Kidney epithelial cell (primary cell): Measurements from ENCODE around the gene UGT1A4. TPM values are rescaled to one million over a fixed set of nuclear protein-coding genes. Genes with fewer than 3 reads are reported as not detected.

Source experiments
- DNase-seq: peaks from one replicate; pipeline ENCODE4 v3.0.0-alpha.2; 2010; ENCODE audit warnings: low read depth
- H3K27me3 ChIP-seq: 2 replicates; pipeline ENCODE4 v1.6.0; 2011; ENCODE audit warnings: low read length; ENCODE audit not compliant: control insufficient read depth, insufficient read depth
- H3K36me3 ChIP-seq: 2 replicates; pipeline ENCODE4 v1.5.1; 2011; ENCODE audit warnings: low read length; ENCODE audit not compliant: control insufficient read depth, insufficient read depth
- H3K4me3 ChIP-seq: 2 replicates; pipeline ENCODE4 v1.5.1; 2011; ENCODE audit warnings: low read depth, mild to moderate bottlenecking, control low read depth, low read length
- total RNA-seq: library from RNA; depleted of rRNA; stranded (reverse); fragments of >200 nt; gene quantifications from 2 replicates; pipeline ENCODE4 v1.2.3, GENCODE V29; 2015
- TF ChIP-seq, protein P1 (sequence below): IDR thresholded peaks from 2 replicates; pipeline ENCODE4 v1.5.1; 2011; ENCODE audit warnings: mild to moderate bottlenecking, moderate library complexity, low read length, control low read depth, inconsistent platforms; ENCODE audit not compliant: insufficient read depth, poor library complexity, severe bottlenecking

UGT1A4 gene
- total RNA-seq, 1 donor from 2014 or later: not detected

DNA sequence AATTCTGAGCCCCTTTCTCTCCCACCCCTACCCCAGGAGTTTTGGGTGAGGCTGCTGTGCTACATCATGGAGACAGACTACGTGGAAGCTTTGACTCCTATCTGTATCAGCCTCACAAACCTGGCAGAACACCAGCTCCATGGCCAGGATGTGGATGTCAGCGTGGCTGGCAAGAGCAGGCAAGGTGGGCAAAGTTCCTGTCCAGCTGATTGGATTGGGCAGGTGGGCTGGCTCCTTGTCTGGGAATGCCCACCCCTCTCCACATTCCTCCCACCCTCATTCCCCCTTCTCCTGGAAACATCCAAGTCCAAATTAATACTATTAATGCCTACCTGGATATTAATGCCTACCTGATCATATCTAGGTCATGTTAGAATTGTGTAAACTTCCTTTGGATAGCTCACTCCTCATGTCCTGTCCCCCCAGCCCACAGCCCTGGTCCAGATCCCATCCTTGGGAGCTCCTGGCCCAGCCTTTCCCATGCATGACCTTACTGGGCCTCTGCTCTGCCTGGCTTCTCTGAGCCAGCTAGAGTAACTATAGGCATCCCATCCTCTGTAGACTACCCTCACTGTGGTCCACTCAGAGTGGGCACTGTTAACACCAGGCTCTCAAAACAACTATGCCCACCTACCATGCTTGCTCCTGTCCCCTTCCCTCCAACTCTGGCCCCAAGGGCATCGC, 83.7 kb downstream of the UGT1A4 start:
- TF ChIP-seq, protein P1, sequence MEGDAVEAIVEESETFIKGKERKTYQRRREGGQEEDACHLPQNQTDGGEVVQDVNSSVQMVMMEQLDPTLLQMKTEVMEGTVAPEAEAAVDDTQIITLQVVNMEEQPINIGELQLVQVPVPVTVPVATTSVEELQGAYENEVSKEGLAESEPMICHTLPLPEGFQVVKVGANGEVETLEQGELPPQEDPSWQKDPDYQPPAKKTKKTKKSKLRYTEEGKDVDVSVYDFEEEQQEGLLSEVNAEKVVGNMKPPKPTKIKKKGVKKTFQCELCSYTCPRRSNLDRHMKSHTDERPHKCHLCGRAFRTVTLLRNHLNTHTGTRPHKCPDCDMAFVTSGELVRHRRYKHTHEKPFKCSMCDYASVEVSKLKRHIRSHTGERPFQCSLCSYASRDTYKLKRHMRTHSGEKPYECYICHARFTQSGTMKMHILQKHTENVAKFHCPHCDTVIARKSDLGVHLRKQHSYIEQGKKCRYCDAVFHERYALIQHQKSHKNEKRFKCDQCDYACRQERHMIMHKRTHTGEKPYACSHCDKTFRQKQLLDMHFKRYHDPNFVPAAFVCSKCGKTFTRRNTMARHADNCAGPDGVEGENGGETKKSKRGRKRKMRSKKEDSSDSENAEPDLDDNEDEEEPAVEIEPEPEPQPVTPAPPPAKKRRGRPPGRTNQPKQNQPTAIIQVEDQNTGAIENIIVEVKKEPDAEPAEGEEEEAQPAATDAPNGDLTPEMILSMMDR: no peak
- Histone ChIP-seq H3K27me3 (peaks cover 2% of the 10 kb centered on the region), H3K36me3 (no peaks in the 10 kb centered on the region), H3K4me3 (no peak overlapping the region)
- DNase-seq: no peak

DNA sequence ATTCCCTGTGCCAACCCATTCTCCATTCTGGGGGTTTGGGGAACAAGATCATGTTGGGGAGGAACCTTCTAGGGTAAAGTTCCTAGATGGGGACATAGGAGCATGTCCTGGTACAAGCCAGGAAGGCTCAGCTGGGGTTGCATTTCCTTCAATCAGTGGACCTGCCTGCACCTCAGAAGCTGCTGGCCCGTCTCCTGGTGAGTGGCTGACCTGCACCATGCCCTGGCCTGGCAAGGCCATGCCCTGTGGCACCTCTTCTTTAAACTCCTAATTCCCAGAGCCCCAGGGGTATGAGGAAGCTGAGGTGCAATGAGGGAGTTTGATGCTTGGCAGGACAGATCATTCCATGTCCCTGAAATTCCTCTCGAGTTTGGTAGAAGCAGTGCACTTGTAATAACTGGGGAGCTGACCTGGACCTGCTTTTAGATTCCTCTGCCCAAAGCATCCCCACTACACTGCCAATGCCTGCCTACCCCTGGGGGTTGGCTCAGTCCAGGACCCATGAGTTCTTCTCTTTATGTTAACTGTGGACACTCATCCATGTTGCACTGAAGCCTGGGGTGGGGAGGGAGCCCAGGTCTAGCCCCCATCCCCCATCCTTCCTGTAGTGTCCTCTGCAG, 84.9 kb downstream of the UGT1A4 start:
- TF ChIP-seq, protein P1: no peak
- Histone ChIP-seq H3K36me3 (no peaks in the 10 kb centered on the region), H3K27me3 (peaks cover 2% of the 10 kb centered on the region), H3K4me3 (no peak overlapping the region)
- DNase-seq: no peak

- H3K36me3 ChIP-seq: no peaks in the 10 kb centered on the region
- H3K4me3 ChIP-seq: no peak overlapping the region
- TF ChIP-seq, protein P1: no peak
- DNase-seq: no peak
- H3K27me3 ChIP-seq: peaks cover 2% of the 10 kb centered on the region
Observed at GRCh38 chr2:233803994-233804393, 85.5 kb downstream of the UGT1A4 start.

GRCh38 chr2:233807215-233807865, 88.8 kb downstream of the UGT1A4 start:
- H3K36me3 ChIP-seq: no peaks in the 10 kb centered on the region
- H3K27me3 ChIP-seq: peaks cover 2% of the 10 kb centered on the region
- no peak overlapping the region for H3K4me3 ChIP-seq
- TF ChIP-seq, protein P1: no peak
- DNase-seq: no peak

- H3K4me3 ChIP-seq: no peak overlapping the region
- H3K27me3 ChIP-seq: no peaks in the 10 kb centered on the region
- DNase-seq: no peak
- TF ChIP-seq, protein P1: no peak
- no peaks in the 10 kb centered on the region for H3K36me3 ChIP-seq
Observed at GRCh38 chr2:233807966-233808935, 89.7 kb downstream of the UGT1A4 start.
